Measurements from ENCODE around the gene CACNA1C.

The CACNA1C gene

DNA sequence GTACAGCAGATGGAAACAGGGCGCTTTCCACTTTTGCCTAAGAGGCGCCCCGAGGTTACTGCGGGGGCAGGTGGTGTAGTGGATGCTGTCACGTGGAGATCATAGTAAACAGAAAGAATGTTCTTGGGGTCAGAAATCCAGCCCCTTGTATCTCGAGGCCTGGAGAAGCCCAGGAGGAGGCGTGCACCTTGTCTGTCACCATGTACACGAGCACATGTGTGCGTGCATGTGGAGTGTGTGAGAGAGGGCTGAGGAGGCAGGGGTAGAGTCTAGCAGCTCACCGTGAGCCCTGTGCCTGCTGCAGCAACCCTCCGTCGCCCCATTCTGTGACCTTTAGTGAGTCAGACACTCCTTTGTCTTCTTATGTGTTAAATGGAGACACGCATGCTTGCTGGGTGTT is 59.0 kb downstream of the CACNA1C start:
- DNase-seq (ENCODE audit: low read depth) = no peak
- no peak overlapping the region for H3K4me3 ChIP-seq (ENCODE audit: low read depth, low read length)
- TF ChIP-seq, protein P1, sequence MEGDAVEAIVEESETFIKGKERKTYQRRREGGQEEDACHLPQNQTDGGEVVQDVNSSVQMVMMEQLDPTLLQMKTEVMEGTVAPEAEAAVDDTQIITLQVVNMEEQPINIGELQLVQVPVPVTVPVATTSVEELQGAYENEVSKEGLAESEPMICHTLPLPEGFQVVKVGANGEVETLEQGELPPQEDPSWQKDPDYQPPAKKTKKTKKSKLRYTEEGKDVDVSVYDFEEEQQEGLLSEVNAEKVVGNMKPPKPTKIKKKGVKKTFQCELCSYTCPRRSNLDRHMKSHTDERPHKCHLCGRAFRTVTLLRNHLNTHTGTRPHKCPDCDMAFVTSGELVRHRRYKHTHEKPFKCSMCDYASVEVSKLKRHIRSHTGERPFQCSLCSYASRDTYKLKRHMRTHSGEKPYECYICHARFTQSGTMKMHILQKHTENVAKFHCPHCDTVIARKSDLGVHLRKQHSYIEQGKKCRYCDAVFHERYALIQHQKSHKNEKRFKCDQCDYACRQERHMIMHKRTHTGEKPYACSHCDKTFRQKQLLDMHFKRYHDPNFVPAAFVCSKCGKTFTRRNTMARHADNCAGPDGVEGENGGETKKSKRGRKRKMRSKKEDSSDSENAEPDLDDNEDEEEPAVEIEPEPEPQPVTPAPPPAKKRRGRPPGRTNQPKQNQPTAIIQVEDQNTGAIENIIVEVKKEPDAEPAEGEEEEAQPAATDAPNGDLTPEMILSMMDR (IDR thresholded peaks at IDR 0.05; ENCODE audit: low read depth, low read length, missing control alignments) = no peak
- in situ Hi-C loops (cut with HindIII; ENCODE audit: low sequenced_read_pairs) = no loop called here

GRCh38 chr12:2112401-2112800 is 59.6 kb downstream of the CACNA1C start:
- TF ChIP-seq, protein P1 (IDR thresholded peaks at IDR 0.05; ENCODE audit: low read depth, low read length, missing control alignments) = no peak
- H3K4me3 ChIP-seq (ENCODE audit: low read depth, low read length) = no peak overlapping the region
- in situ Hi-C loops (cut with HindIII; ENCODE audit: low sequenced_read_pairs) = no loop called here
- no peak for DNase-seq (ENCODE audit: low read depth)

DNA sequence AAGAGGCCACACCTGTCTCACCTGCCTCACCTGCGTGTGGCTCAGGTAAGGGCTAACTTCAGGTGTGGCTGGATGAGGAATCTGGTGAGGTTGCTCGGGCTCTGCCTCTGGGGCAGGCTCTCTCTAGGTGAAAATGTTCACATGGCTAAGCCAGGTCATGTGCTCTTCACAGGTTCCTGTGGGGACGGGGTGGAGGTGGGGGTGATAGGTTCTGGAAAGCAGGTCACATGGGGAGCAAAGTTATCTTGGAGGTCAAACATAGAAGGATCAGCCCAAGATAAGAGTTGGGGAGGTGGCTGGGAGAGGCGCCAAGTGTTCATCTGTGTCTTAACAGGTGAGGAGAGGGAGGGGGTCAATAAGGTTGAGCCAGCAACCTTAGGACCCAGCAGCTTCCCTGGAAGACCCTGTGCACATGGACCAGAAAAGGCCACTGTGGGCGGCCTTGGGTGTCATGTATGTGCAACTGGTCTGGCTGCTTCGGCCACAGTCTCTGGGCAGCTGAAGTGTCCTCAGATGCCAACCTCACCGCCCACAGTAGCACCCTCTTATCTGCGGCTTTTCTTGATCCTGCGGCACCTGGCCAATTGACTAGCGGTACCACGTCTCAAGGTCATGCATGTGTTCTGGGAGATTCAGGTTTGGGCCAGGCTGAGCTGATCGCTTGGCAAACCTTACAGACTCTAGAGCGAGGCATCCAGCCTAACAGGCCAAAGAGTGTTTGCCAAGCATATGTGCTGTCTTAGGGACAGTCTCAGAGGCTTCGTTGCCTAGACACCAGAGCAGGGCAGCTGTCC is 60.5 kb downstream of the CACNA1C start:
- TF ChIP-seq, protein P1 (IDR thresholded peaks at IDR 0.05; ENCODE audit: low read depth, low read length, missing control alignments) = no peak
- DNase-seq (ENCODE audit: low read depth) = no peak
- in situ Hi-C loops (cut with HindIII; ENCODE audit: low sequenced_read_pairs) = no loop called here
- H3K4me3 ChIP-seq (ENCODE audit: low read depth, low read length) = no peak overlapping the region

DNA sequence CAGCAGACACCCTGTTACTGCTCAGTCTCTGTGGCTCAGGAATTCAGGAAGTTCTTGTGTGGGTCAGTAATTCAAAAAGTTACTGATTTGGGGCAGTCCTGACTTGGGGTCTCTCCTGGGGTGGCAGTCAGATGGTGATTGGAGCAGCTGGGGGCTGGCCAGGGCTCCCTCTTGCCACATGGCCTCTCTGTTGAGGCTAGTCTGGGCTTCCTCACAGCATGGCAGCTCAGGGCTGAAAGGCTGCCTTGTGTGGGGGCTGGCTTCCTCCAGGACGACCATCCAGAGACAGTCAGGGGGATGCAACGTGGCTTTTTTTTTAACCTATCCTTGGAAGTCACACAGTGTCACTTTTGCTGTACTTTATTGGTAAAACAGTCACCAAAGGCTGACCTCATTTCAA is 61.3 kb downstream of the CACNA1C start:
- no peak overlapping the region for H3K4me3 ChIP-seq (ENCODE audit: low read depth, low read length)
- in situ Hi-C loops (cut with HindIII; ENCODE audit: low sequenced_read_pairs) = no loop called here
- TF ChIP-seq, protein P1 (IDR thresholded peaks at IDR 0.05; ENCODE audit: low read depth, low read length, missing control alignments) = no peak
- DNase-seq (ENCODE audit: low read depth) = no peak

GRCh38 chr12:2115101-2115845 is 62.5 kb downstream of the CACNA1C start:
- TF ChIP-seq, protein P1 (IDR thresholded peaks at IDR 0.05; ENCODE audit: low read depth, low read length, missing control alignments) = no peak
- DNase-seq (ENCODE audit: low read depth) = no peak
- in situ Hi-C loops (cut with HindIII; ENCODE audit: low sequenced_read_pairs) = no loop called here
- no peak overlapping the region for H3K4me3 ChIP-seq (ENCODE audit: low read depth, low read length)

DNA sequence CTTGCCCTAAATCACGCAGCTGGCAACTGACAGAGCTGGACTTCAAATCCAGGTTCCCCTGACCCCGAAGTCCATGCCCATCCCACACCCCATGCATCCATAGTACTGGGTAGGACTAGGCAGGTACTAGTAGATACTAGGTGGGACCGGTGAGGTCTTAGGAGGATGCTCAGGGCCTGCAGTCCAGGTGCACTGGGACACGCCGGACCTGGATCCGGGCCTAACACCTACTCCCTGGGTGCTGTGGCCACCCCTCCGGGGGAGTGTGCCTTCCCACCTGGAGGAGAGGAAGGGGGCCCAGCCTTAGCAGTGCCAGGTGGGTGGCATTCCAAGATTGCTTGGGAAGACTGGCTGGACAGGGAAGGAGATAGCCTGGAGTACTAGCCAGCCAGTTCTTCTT is 64.8 kb downstream of the CACNA1C start:
- H3K4me3 ChIP-seq (ENCODE audit: low read depth, low read length) = no peak overlapping the region
- in situ Hi-C loops (cut with HindIII; ENCODE audit: low sequenced_read_pairs) = no loop called here
- TF ChIP-seq, protein P1 (IDR thresholded peaks at IDR 0.05; ENCODE audit: low read depth, low read length, missing control alignments) = no peak
- no peak for DNase-seq (ENCODE audit: low read depth)
